ENCODE data around the gene SYTL3. TPM values are rescaled to one million over a fixed set of nuclear protein-coding genes. Genes with fewer than 3 reads are reported as not detected.
"Not testable (repeated sequence)": the region's sequence is repeated elsewhere in the genome, so short reads cannot be mapped to it uniquely, and the experiment has no call there.

The SYTL3 gene
- total RNA-seq, 1 donor from 2014 or later: 10.8 TPM

DNA sequence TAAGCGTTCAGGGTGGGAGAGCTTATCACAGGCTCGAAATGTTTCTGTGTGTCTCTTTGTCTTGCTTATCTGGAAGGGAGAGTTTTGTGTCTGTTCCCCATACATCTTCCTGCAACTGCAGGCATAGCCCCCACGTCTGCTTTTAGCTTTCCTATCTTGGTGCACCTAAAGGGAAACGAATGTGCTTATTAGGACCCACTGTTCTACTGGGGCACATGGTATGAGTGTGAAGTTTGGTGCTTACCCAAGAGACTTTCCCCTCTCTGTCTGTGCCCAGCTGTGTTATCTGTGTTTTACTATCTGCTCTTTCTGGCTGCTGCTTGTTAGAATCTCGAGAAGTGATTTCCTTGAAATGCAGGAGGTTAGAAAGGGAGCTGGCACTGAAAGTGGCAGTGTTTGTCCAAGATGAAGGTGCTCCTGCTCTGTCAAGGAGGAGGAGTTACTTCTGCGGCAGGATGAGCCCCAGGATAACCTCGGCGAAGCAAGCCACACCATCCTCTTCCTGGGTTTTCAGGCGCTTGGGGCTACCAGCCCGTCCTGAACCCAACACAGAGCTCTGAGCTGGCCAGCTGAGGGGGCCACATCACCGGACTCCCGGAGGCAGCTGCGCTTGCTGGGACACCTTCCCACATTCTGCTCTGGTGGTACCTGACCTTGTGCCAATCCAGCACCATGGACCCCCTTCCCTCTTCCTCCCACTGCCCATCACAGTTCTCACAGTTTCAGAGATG, 28.7 kb upstream of the SYTL3 start:
- intact Hi-C loops (cut with DNase I): no loop called here
- DNase-seq (ENCODE audit: missing footprints) (no peak), ATAC-seq (no peak)

GRCh38 chr6:158621694-158622544, 27.9 kb upstream of the SYTL3 start:
- no peak for ATAC-seq
- intact Hi-C loops (cut with DNase I): no loop called here
- DNase-seq (ENCODE audit: missing footprints): no peak

DNA sequence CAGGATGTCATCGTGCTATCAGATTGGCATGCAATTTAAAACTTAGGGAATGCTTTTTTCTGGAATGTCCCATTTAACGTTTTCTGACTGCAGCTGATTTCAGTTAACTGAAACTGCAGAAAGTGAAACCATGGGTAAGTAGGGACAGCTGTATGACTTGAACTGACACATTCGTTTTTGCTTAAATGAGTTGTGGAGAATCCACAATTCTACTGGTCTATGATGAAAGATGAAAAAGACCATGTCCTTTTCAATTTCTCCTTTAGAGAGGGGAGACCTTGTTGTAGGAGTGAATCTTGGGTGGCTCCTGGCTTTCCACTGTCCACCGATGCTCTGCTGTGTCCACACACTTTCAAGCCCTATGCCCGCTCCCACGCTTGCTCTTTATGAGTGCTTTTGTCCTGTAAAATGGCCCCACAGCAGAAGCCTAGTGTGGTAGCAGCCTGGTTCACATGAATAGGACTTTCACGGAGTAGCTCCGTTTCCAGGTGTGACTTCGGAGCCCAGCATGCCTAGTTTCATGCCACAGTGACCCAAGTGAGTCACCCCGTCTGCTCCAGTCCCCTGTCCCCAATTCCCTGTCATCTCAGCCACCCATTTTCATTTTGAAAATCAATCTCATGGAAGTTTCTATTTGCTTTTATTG, 27.2 kb upstream of the SYTL3 start:
- ATAC-seq (no peak), DNase-seq (ENCODE audit: missing footprints) (no peak)
- intact Hi-C loops (cut with DNase I): no loop called here

DNA sequence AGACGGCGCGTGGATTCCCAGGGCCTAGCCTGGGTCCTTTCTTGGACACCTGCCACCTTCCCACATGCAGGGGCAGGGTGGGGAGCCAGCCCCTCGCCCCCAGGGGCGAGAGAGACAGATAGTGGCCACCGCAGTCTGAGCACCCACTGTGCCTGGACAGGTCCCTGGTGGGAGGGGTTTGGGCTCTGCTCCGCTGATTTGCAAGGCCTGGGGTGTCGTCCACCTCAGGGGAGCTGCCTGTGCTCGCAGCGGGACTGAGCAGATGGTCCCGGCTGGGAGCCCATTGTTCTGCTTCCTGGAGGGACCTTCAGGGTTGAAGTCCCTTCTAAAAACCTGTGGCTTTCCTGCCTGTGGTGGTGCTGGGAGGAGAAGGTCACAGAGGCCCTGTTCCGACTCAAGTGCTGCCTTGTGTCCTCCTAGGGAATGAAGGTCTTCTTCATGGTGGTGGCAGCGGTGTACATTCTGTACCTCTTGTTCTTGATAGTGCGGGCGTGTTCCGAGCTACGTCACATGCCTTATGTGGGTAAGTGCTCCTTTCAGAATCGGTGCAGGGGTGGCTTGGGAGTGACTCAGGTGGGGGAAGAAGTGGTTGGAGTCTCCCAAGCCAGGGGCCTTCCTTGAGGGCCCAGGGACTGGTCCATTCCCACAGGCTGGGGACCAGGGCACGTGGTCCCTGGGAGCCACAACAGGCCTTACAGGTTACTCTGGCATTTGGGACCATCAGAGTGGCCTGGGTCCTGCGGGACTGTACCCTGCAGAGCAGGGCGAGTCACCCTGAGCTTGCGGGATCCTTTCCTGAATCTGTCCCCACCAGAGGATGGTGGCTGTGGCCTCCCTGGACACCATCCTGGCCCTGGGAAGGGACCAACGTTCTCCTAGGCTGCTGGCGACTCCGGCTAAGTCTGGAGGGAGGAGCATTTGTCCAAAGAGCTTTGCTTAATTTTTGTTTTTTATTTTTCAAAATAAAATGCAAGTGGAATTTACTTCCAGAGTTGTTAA, 24.9 kb upstream of the SYTL3 start:
- ATAC-seq (no peak), DNase-seq (ENCODE audit: missing footprints) (no peak)
- intact Hi-C loops (cut with DNase I): no loop called here

GRCh38 chr6:158625881-158626305, 24.0 kb upstream of the SYTL3 start:
- intact Hi-C loops (cut with DNase I): no loop called here
- DNase-seq (ENCODE audit: missing footprints) (no peak), ATAC-seq (no peak)

DNA sequence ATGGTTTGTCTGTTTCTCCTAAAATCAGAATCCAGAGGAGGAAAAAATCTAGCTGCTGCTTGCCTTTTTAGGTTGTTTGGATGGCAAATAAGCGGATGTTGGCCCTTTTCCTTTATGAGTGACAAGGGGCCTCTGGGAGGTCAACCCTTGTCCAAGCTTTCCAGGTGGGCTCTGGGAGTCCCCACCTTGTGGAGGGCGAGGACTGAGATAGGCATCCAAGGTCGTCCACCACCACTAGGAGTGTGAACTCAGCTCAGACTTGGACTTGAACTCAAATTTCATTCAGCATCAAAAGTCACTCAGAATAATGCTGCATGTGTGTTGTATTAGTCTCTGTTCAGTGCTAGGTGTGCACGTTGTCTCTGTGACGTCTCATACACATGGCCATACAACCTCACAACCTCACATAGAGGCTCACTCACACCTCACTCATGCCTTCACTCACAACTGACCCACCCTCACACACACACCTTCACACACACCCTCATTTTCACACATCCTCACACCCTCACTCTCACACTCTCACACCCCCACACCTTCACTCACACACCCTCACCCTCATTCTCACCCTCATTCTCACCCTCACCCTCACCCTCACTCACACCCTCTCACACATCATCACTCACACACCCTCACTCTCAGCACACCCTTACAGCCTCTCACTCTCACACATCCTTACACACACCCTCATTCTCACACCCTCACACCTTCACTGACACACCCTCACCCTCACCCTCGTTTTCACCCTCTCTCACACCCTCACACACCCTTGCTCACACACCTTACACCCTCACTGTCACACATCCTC, 23.3 kb upstream of the SYTL3 start:
- intact Hi-C loops (cut with DNase I): no loop called here
- DNase-seq (ENCODE audit: missing footprints) (no peak), ATAC-seq (no peak)

DNA sequence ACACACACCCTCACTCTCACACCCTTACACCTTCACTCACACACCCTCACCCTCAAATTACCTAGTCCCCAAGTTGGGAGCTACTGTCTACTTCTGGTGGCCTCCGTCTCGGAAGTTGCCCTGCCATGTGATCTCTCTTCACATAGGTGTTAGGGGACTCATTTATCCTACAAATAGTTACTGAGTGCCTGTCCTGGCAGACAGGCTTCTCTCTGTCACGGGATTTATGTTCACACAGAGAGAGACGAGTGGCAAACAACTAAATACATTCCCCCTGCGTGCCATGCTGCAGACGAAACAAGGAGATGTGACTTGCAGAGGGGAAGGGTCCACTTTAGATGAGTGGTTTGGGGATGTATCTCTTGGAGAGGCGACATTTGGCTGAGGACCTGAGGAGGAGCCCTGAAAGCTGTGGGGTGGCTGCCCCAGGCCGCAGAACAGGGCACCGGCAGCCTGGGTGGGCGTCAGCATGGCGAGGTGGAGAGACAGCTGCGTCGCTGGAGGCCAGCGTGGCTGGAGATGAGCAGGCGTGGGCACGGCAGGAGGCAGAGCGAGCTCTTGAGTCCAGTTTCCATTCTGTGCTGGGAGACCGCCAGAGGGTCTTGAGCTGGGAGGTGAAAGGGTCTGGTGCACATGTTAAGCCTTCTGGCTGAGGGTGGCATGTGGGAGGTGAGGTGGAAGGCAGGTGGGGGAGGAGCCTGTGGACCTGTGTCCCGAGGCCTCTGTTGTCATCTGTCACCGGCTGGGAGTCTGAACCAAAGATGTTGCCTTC, 22.5 kb upstream of the SYTL3 start:
- intact Hi-C loops (cut with DNase I): no loop called here
- DNase-seq (ENCODE audit: missing footprints): no peak
- ATAC-seq: no peak

DNA sequence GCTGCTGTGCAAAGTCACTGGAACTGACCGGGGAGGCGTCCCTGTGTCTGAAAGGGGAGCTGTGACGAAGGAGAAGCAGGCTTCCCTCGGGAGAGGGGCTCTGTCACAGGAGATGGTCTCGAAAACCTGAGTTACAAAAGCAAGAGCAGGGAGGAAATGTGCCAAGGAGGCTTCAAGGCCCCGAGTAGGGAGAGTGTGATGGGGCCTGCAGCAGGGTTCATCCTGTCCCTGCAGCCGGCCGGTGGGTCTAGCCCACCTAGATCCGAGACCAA, 22.0 kb upstream of the SYTL3 start:
- intact Hi-C loops (cut with DNase I): loop anchor here (2.0 kb wide), 1 partner anchor 63 kb away; no protein-coding TSS in a partner anchor
- ATAC-seq: no peak
- no peak for DNase-seq (ENCODE audit: missing footprints)

- intact Hi-C loops (cut with DNase I): loop anchor here (2.0 kb wide), 1 partner anchor 62 kb away; no protein-coding TSS in a partner anchor
- ATAC-seq (no peak), DNase-seq (ENCODE audit: missing footprints) (no peak)
Observed at GRCh38 chr6:158628542-158628941, 21.3 kb upstream of the SYTL3 start.

DNA sequence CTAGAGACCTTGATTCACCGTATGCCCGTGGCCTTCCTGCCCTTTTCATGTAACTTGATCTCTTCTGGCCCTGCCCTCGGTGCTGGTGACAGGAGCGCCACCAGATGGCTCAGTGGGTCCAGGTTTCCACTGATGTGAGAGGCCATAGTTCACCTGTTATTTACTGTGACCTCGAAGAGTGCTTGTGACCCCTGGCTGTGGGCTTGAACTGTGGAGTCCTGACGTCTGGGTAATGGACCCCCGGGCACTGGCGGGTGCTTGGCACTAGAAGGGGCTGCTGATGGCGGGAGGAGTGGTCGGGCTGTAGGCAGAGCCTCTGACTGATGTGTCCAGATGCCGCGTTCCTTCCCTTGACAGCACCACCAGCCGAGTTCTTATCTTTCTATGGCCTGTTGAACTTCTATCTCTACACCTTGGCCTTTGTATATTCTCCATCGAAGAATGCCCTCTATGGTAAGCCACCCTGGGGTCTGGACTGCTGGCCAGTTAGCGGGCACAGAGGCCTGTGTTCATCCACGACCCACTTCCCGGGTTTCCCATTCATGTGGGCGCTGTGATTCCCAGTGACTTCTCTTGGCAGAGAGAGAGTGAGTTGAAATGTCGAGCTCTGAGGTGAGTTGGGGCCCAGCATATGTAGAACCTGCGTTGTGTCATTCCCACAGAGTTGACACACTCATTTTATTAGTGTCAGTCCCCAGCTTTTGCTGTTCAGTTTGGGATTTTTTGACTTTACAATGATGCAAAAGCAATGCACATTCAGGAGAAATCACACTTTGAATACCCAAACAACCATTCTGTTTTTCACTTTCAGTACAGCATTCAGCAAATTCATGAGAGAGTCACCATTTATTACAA, 20.3 kb upstream of the SYTL3 start:
- intact Hi-C loops (cut with DNase I): loop anchor here (2.0 kb wide), 1 partner anchor 61 kb away; no protein-coding TSS in a partner anchor
- ATAC-seq (peak; percentile 29), DNase-seq (ENCODE audit: missing footprints) (no peak)

DNA sequence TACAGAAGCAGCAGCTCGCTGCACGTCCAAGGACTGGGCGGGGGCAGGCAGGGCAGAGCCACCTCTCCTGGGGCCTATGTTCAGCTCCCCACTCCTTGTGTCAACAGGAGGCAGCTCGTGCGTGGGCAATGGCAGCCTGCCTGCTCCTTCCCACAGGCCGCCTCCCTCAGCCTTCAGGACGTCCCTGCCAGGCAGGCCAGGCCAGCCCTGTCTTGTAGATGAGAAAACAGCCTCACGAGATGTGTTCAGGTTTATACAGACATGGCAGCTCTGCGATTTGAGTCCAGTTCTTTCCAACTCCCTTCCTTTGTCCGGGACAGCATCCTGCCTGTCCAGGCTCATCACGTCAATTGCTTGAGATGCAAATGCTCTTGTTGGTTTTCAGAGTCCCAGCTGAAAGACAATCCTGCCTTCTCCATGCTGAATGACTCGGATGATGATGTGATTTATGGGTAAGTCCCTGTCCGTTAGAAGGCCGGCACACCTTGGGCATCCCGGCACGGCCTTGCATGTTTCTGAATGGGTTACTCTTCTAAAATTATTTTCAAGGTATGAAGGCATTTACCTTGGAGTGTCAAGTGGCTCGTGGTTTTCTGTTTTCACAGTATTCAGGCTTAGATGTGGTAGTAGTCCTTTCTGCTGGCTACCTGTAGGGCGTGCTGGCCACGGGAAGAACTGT, 18.8 kb upstream of the SYTL3 start:
- intact Hi-C loops (cut with DNase I): no loop called here
- ATAC-seq (peak; percentile 66), DNase-seq (ENCODE audit: missing footprints) (peak; percentile 82)

DNA sequence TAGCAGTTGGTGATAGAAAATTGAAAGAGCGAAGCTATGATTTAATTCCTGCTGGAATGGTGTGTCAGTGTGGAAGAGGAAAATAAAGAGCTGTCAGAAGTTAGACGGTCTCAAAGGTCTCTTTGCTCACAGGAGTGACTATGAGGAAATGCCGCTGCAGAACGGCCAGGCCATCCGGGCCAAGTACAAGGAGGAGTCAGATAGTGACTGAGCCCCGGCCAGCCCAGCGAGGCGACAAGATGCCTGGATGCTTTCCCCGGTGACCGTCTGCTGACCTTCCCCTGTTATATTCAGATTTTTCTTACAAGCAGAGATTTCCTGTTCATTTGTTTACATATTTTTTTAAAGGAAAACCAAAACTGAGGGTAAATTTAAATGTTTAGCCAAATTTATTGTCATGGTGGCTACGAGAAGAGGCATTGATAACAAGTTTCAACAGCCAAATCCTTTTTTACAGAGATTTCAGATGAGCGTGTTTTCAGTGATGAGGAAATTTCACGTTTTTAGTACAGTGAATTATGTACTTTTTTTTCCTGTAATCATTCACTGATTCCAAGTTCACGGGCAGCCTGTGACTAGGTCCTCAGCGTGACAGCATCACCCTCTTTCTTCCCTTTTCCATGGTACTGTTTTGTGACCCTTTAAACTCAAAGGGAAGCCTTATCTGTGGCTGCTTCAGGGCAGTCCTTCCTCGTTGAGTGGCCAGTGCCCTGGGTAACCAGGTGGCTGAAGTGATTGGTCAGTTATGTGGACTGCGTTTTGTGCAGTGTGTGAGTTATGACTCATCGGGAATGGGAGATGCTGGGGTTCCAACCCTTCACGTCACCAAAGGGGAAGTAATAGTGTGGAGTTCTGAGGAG, 17.9 kb upstream of the SYTL3 start:
- intact Hi-C loops (cut with DNase I): no loop called here
- ATAC-seq: peak; percentile 92
- DNase-seq (ENCODE audit: missing footprints): peak; percentile 91

DNA sequence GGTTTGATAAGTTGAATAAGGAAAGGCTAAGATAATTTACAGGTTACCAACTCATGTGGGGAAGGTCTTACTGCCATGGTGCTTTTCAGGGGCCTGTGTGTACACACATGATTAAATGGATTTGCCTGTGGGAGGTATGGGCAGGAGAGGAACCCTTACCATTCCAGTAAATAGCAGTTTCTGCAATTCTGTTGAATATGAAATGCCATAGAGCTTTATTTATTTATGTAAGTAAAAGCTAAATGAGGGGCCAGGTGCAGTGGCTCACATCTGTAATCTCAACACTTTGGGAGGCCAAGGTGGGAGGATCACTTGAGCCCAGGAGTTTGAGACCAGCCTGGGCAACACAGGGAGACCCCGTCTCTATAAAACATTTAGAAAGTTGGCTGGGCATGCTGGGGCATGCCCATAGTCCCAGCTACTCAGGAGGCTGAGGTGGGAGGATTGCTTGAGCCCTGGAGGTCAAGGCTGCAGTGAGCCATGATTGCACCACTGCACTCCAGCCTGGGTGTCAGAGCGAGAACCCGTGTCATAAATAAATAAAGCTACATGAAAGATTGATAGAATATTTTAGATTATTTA, 17.2 kb upstream of the SYTL3 start:
- intact Hi-C loops (cut with DNase I); DNase-seq (ENCODE audit: missing footprints); ATAC-seq: not testable (repeated sequence)

GRCh38 chr6:158633127-158633526, 16.7 kb upstream of the SYTL3 start:
- intact Hi-C loops (cut with DNase I): no loop called here
- no peak for DNase-seq (ENCODE audit: missing footprints)
- no peak for ATAC-seq

Data from Right ventricle myocardium inferior (tissue), 1 donor.